Endothelial cell of umbilical vein (primary cell): Measurements from ENCODE around the gene MYH8. TPM values are rescaled to one million over a fixed set of nuclear protein-coding genes. Genes with fewer than 3 reads are reported as not detected.

ENCODE experiments used
- BruUV-seq: library from RNA; stranded (reverse); fragments of 400-500 nt; replicated peaks from 2 replicates; lab custom pipeline; 2021; lab: Mats Ljungman, UMichigan
- CTCF ChIA-PET: fragments of 300-600, 350-600 bp; sonication (Branson Sonifier 250); formaldehyde crosslinking; loops from one replicate; lab custom pipeline; 2021; ENCODE audit warnings: antibody characterized with exemption, inconsistent platforms; lab: Charles Lee
- POLR2A ChIA-PET: fragments of 300-600, 350-600 bp; sonication (Branson Sonifier 250); formaldehyde crosslinking; loops from one replicate; lab custom pipeline; 2021; ENCODE audit warnings: antibody characterized with exemption, inconsistent platforms; lab: Charles Lee
- DNase-seq: peaks from one replicate; pipeline ENCODE4 v3.0.0-alpha.2; 2011; ENCODE audit warnings: low read depth, low spot score
- FAIRE-seq: peaks from 2 replicates; lab custom pipeline; 2011; peaks lifted over from hg19 to GRCh38; lab: Jason Lieb, UNC
- H2AFZ ChIP-seq: 2 replicates; pipeline ENCODE4 v1.6.0; 2012; ENCODE audit warnings: low read depth, low read length, control low read depth, inconsistent platforms
- H3K27ac ChIP-seq: 2 replicates; pipeline ENCODE4 v1.5.1; 2011; ENCODE audit warnings: low read depth, mild to moderate bottlenecking, control low read depth, low read length, moderate library complexity; ENCODE audit not compliant: insufficient read depth
- H3K27me3 ChIP-seq, 2 experiments: 2 replicates each; pipeline versions ENCODE4 v1.6.0 to v1.6.1; 2011; ENCODE audit warnings: low read length in 2 of 2, mixed read lengths in 1 of 2; ENCODE audit not compliant: control insufficient read depth in 2 of 2, insufficient read depth in 2 of 2
- H3K36me3 ChIP-seq, 2 experiments: 2 replicates in 1 of 2; 3 replicates in 1 of 2; pipeline ENCODE4 v1.5.1; 2011; ENCODE audit warnings: low read length in 2 of 2, mild to moderate bottlenecking in 1 of 2, moderate library complexity in 1 of 2; ENCODE audit not compliant: control insufficient read depth in 2 of 2, insufficient read depth in 2 of 2; ENCODE audit errors: extremely low read depth in 1 of 2
- H3K4me1 ChIP-seq: 3 replicates; pipeline ENCODE4 v1.5.1; 2011; ENCODE audit warnings: mild to moderate bottlenecking, low read length; ENCODE audit not compliant: control insufficient read depth, insufficient read depth; ENCODE audit errors: extremely low read depth
- H3K4me2 ChIP-seq: 2 replicates; pipeline ENCODE4 v1.6.1; 2011; ENCODE audit warnings: low read length, control low read depth, mixed read lengths; ENCODE audit not compliant: insufficient read depth
- H3K4me3 ChIP-seq, 3 experiments: fragments of 200-600 bp in 1 of 3; sonication (generic), shearing (Covaris generic) in 1 of 3; replicated peaks in 1 of 3; 2 replicates each; pipeline ENCODE4 v1.5.1; 2011 to 2016; ENCODE audit warnings: control low read depth in 3 of 3, low read length in 3 of 3, mild to moderate bottlenecking in 2 of 3, inconsistent platforms in 1 of 3, low read depth in 1 of 3, moderate library complexity in 1 of 3; ENCODE audit not compliant: insufficient read depth in 1 of 3
- H3K79me2 ChIP-seq: 2 replicates; pipeline ENCODE4 v1.6.0; 2012; ENCODE audit warnings: low read length, inconsistent platforms; ENCODE audit not compliant: control insufficient read depth, insufficient read depth
- H3K9ac ChIP-seq: replicated peaks from 2 replicates; pipeline ENCODE3; 2011; ENCODE audit warnings: low read length, control low read depth; ENCODE audit not compliant: insufficient read depth; ENCODE audit errors: extremely low read depth
- H3K9me1 ChIP-seq: replicated peaks from 3 replicates; pipeline ENCODE4 v1.6.0; 2011; ENCODE audit warnings: mild to moderate bottlenecking, low read length; ENCODE audit not compliant: control insufficient read depth, insufficient read depth; ENCODE audit errors: extremely low read depth
- H3K9me3 ChIP-seq: replicated peaks from 2 replicates; pipeline ENCODE4 v1.5.1; 2012; ENCODE audit warnings: low read length, inconsistent platforms; ENCODE audit not compliant: control insufficient read depth, insufficient read depth
- H4K20me1 ChIP-seq: replicated peaks from 2 replicates; pipeline ENCODE3; 2011; ENCODE audit warnings: mild to moderate bottlenecking, low read length; ENCODE audit not compliant: control insufficient read depth, insufficient read depth; ENCODE audit errors: extremely low read depth
- EZH2 ChIP-seq: IDR thresholded peaks from 2 replicates; pipeline ENCODE4 v1.6.1; 2012; ENCODE audit warnings: borderline replicate concordance, low read depth, mild to moderate bottlenecking, moderate library complexity, low read length, inconsistent platforms; ENCODE audit not compliant: severe bottlenecking
- FOS ChIP-seq: IDR thresholded peaks from 2 replicates; pipeline ENCODE4 v1.6.1; 2011; ENCODE audit warnings: mild to moderate bottlenecking, low read length, moderate library complexity, borderline replicate concordance; ENCODE audit not compliant: insufficient read depth
- MYC ChIP-seq: IDR thresholded peaks from one replicate; pipeline ENCODE4 v1.6.1; 2011; ENCODE audit warnings: mild to moderate bottlenecking, low read depth, low read length
- dilution Hi-C: fragments of 300-500 bp; cut with MboI; formaldehyde crosslinking; loops from one replicate; pipeline ENCODE4 v1.15.0; 2019; ENCODE audit warnings: low sequenced_read_pairs; ENCODE audit not compliant: extremely low pct_ligation_motif_present
- intact Hi-C: fragments of 100-400 bp; cut with micrococcal nuclease; formaldehyde crosslinking; loops from one replicate; pipeline ENCODE4 v1.10.0; 2022
- polyA plus RNA-seq, 4 experiments: library from polyadenylated mRNA; depleted of rRNA in 3 of 4; stranded (reverse) in 3 of 4; unstranded in 1 of 4; fragments of >200 nt; gene quantifications; 2 replicates each; pipeline versions ENCODE4 v1.2.1 to v1.2.3, GENCODE V29; 2011 to 2012; ENCODE audit warnings: missing spikeins in 1 of 4
- total RNA-seq: library from RNA; stranded (reverse); gene quantifications from 2 replicates; pipeline ENCODE4 v1.2.3, GENCODE V29; 2021
- TF ChIP-seq, protein P1 (sequence below): IDR thresholded peaks from 2 replicates; pipeline ENCODE4 v1.6.1; 2011; ENCODE audit not compliant: insufficient read depth, insufficient read length

The MYH8 gene
- total and polyA plus RNA-seq, 2 donors (not counting 3 experiments of a cell fraction or from before 2014, with no cell fraction given), result not detected

- dilution Hi-C loops, result no loop called here
- no peak overlapping the region for H3K4me2 ChIP-seq
- no peak overlapping the region for H3K9ac ChIP-seq
- H3K27ac ChIP-seq, result no peak overlapping the region
- H3K79me2 ChIP-seq, result no peaks in the 10 kb centered on the region
- TF ChIP-seq MYC (no peak), EZH2 (no peak)
- POLR2A ChIA-PET, result no interaction called here
- no TSS peak for BruUV-seq
- H3K4me3 ChIP-seq, result no peak overlapping the region
- no peaks in the 10 kb centered on the region for H3K36me3 ChIP-seq
- no peaks in the 10 kb centered on the region for H3K27me3 ChIP-seq
- FAIRE-seq (no peak), DNase-seq (no peak)
- H3K4me1 ChIP-seq, result no peaks in the 10 kb centered on the region
- no peaks in the 10 kb centered on the region for H4K20me1 ChIP-seq
- intact Hi-C loops, result no loop called here
- no peak overlapping the region for H2AFZ ChIP-seq
- CTCF ChIA-PET, result no interaction called here
- no peaks in the 10 kb centered on the region for H3K9me1 ChIP-seq
- H3K9me3 ChIP-seq, result no peaks in the 10 kb centered on the region
These were observed 37.6 kb downstream of the MYH8 start for GRCh38 chr17:10384175-10384574.

GRCh38 chr17:10380631-10381408 is 40.9 kb downstream of the MYH8 start:
- POLR2A ChIA-PET, result no interaction called here
- Histone ChIP-seq H3K4me2 (no peak overlapping the region), H3K4me3 (no peak overlapping the region), H3K27me3 (no peaks in the 10 kb centered on the region), H2AFZ (no peak overlapping the region), H3K27ac (no peak overlapping the region), H3K4me1 (no peaks in the 10 kb centered on the region), H3K79me2 (no peaks in the 10 kb centered on the region), H3K36me3 (no peaks in the 10 kb centered on the region), H3K9ac (no peak overlapping the region), H3K9me3 (peaks cover 1% of the 10 kb centered on the region), H4K20me1 (no peaks in the 10 kb centered on the region), H3K9me1 (no peaks in the 10 kb centered on the region)
- intact Hi-C loops, result no loop called here
- DNase-seq (no peak), FAIRE-seq (no peak)
- dilution Hi-C loops, result no loop called here
- TF ChIP-seq FOS, result no peak
- TF ChIP-seq, protein P1, sequence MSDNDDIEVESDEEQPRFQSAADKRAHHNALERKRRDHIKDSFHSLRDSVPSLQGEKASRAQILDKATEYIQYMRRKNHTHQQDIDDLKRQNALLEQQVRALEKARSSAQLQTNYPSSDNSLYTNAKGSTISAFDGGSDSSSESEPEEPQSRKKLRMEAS, result no peak
- BruUV-seq, result no TSS peak
- CTCF ChIA-PET, result no interaction called here
